ENCODE measurements around the gene PLXNA1.

Gene PLXNA1

GRCh38 chr3:127031845-127032244, 48.9 kb downstream of the PLXNA1 start:
- no peak overlapping the region for H3K4me3 ChIP-seq (ENCODE audit: insufficient read depth, low read length, poor library complexity, severe bottlenecking)
- H3F3A ChIP-seq (ENCODE audit: insufficient read depth) = no peaks in the 10 kb centered on the region
- H3K9me3 ChIP-seq (ENCODE audit: insufficient read depth, low read length) = no peaks in the 10 kb centered on the region
- no peaks in the 10 kb centered on the region for H3K9me2 ChIP-seq (replicated peaks; ENCODE audit: insufficient read depth, low read length)
- H3K9ac ChIP-seq (ENCODE audit: low read length) = no peak overlapping the region
- TF ChIP-seq CTCF (IDR thresholded peaks at IDR 0.05; ENCODE audit: insufficient read depth, low read length, poor library complexity, severe bottlenecking) (no peak), EZH2phosphoT487 (conservative IDR thresholded peaks at IDR 0.05; ENCODE audit: low read length) (no peak)
- no peak overlapping the region for H3K4me2 ChIP-seq (ENCODE audit: low read depth, low read length, poor library complexity, severe bottlenecking)
- H2AFZ ChIP-seq (ENCODE audit: low read depth, low read length, severe bottlenecking) = no peak overlapping the region
- H3K79me2 ChIP-seq (ENCODE audit: insufficient read depth, low read length) = no peaks in the 10 kb centered on the region
- no peaks in the 10 kb centered on the region for H3K36me3 ChIP-seq (ENCODE audit: low read length)
- H3K27ac ChIP-seq (ENCODE audit: low read depth, low read length) = no peak overlapping the region
- no peaks in the 10 kb centered on the region for H3K27me3 ChIP-seq (ENCODE audit: low read length)
- H4K20me1 ChIP-seq (ENCODE audit: low read depth, low read length) = no peaks in the 10 kb centered on the region

DNA sequence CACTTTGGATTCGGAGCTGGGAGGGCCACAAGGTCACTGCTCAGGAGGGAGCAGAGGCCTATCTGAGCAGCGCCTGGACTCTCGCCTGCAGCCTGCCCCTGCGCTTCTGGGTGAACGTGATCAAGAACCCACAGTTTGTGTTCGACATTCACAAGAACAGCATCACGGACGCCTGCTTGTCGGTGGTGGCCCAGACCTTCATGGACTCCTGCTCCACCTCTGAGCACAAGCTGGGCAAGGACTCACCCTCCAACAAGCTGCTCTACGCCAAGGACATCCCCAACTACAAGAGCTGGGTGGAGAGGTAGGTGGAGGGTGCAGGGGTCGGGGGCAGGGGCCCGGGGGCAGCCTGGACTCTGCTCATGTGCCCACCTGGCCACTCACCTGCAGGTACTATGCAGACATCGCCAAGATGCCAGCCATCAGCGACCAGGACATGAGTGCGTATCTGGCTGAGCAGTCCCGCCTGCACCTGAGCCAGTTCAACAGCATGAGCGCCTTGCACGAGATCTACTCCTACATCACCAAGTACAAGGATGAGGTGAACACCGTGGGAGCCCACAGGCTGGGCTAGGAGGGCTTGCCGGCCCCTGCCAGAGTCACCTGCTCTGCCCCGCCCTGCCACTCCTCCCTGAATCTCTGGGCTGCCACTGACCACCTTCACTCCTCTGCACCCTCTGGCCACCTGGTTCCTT, 49.5 kb downstream of the PLXNA1 start:
- no peak overlapping the region for H3K4me2 ChIP-seq (ENCODE audit: low read depth, low read length, poor library complexity, severe bottlenecking)
- H3K36me3 ChIP-seq (ENCODE audit: low read length) = no peaks in the 10 kb centered on the region
- H3K9me3 ChIP-seq (ENCODE audit: insufficient read depth, low read length) = no peaks in the 10 kb centered on the region
- no peak overlapping the region for H3K27ac ChIP-seq (ENCODE audit: low read depth, low read length)
- no peaks in the 10 kb centered on the region for H3K9me2 ChIP-seq (replicated peaks; ENCODE audit: insufficient read depth, low read length)
- no peak overlapping the region for H2AFZ ChIP-seq (ENCODE audit: low read depth, low read length, severe bottlenecking)
- no peaks in the 10 kb centered on the region for H3F3A ChIP-seq (ENCODE audit: insufficient read depth)
- no peaks in the 10 kb centered on the region for H3K79me2 ChIP-seq (ENCODE audit: insufficient read depth, low read length)
- H3K9ac ChIP-seq (ENCODE audit: low read length) = no peak overlapping the region
- no peak for TF ChIP-seq EZH2phosphoT487 (conservative IDR thresholded peaks at IDR 0.05; ENCODE audit: low read length)
- no peak for TF ChIP-seq CTCF (IDR thresholded peaks at IDR 0.05; ENCODE audit: insufficient read depth, low read length, poor library complexity, severe bottlenecking)
- no peaks in the 10 kb centered on the region for H4K20me1 ChIP-seq (ENCODE audit: low read depth, low read length)
- no peaks in the 10 kb centered on the region for H3K27me3 ChIP-seq (ENCODE audit: low read length)
- no peak overlapping the region for H3K4me3 ChIP-seq (ENCODE audit: insufficient read depth, low read length, poor library complexity, severe bottlenecking)

Measured in SU-DHL-6 (cell line).